HEK293 (cell line): ENCODE results near the gene ABHD5.

ENCODE experiments used
- CTCF ChIA-PET: fragments of 350-600 bp; formaldehyde crosslinking; extraction: SDS; loops from one replicate; lab custom pipeline; 2021; ENCODE audit warnings: antibody characterized with exemption; lab: Yijun Ruan, JAX
- POLR2A ChIA-PET: fragments of 300-600 bp; formaldehyde crosslinking; extraction: SDS; loops from one replicate; lab custom pipeline; 2020; ENCODE audit warnings: antibody characterized with exemption, inconsistent platforms; lab: Yijun Ruan, JAX
- H3K27ac ChIP-seq: fragments of 200-500 bp; sonication (Bioruptor generic); 2 replicates; pipeline ENCODE4 v1.5.1; 2014; ENCODE audit warnings: low read depth, low read length, control low read depth, inconsistent platforms; ENCODE audit errors: extremely low read depth
- H3K36me3 ChIP-seq, 2 experiments: fragments of 200-500 bp in 1 of 2; sonication (Bioruptor generic) in 1 of 2; 1 replicate in 1 of 2; 2 replicates in 1 of 2; pipeline ENCODE4 v1.5.1; 2014 to 2017; ENCODE audit warnings: inconsistent platforms in 2 of 2, low read length in 2 of 2; ENCODE audit not compliant: control insufficient read depth in 2 of 2, insufficient read depth in 1 of 2
- H3K4me1 ChIP-seq: fragments of 200-500 bp; sonication (Bioruptor generic); 2 replicates; pipeline ENCODE4 v1.5.1; 2014; ENCODE audit warnings: mild to moderate bottlenecking, low read length, inconsistent platforms; ENCODE audit not compliant: control insufficient read depth, insufficient read depth
- H3K4me3 ChIP-seq: 2 replicates; pipeline ENCODE4 v1.5.1; 2011; ENCODE audit warnings: low read depth, mild to moderate bottlenecking, control low read depth, low read length, moderate library complexity
- H3K9me3 ChIP-seq: fragments of 200-500 bp; sonication (Bioruptor generic); 2 replicates; pipeline ENCODE4 v1.5.1; 2014; ENCODE audit warnings: low read depth, low read length, inconsistent platforms; ENCODE audit not compliant: control insufficient read depth, insufficient read depth
- GLIS1 ChIP-seq: fragments of 450-650 bp; formaldehyde crosslinking; IDR thresholded peaks from 2 replicates; pipeline ENCODE4 v1.5.1; 2016; ENCODE audit warnings: missing biosample characterization, missing genetic modification characterization
- IKZF3 ChIP-seq: fragments of 450-650 bp; IDR thresholded peaks from 2 replicates; pipeline ENCODE4 v1.5.0; 2018; ENCODE audit warnings: missing biosample characterization, mild to moderate bottlenecking, missing genetic modification characterization, moderate library complexity
- SP7 ChIP-seq: fragments of 450-650 bp; formaldehyde crosslinking; IDR thresholded peaks from 2 replicates; pipeline ENCODE4 v1.5.1; 2016; ENCODE audit warnings: missing biosample characterization, missing genetic modification characterization
- ZNF169 ChIP-seq: fragments of 450-650 bp; formaldehyde crosslinking; IDR thresholded peaks from 2 replicates; pipeline ENCODE4 v1.5.1; 2016; ENCODE audit warnings: missing biosample characterization, missing genetic modification characterization
- ZNF211 ChIP-seq: fragments of 450-650 bp; formaldehyde crosslinking; IDR thresholded peaks from 2 replicates; pipeline ENCODE4 v1.5.1; 2016; ENCODE audit warnings: low read depth, missing biosample characterization, missing genetic modification characterization
- ZNF354C ChIP-seq: fragments of 450-650 bp; formaldehyde crosslinking; IDR thresholded peaks from 2 replicates; pipeline ENCODE4 v1.5.1; 2016; ENCODE audit warnings: missing biosample characterization, missing genetic modification characterization, low read depth, borderline replicate concordance
- ZNF433 ChIP-seq: fragments of 450-650 bp; formaldehyde crosslinking; IDR thresholded peaks from 2 replicates; pipeline ENCODE4 v1.5.1; 2016; ENCODE audit warnings: missing biosample characterization, missing genetic modification characterization, low read depth
- ZNF629 ChIP-seq: fragments of 450-650 bp; formaldehyde crosslinking; IDR thresholded peaks from 2 replicates; pipeline ENCODE4 v1.5.1; 2017; ENCODE audit warnings: missing biosample characterization, missing genetic modification characterization
- ZNF654 ChIP-seq: fragments of 450-650 bp; formaldehyde crosslinking; IDR thresholded peaks from 2 replicates; pipeline ENCODE4 v1.5.1; 2016; ENCODE audit warnings: low read depth, missing biosample characterization, missing genetic modification characterization
- ZNF707 ChIP-seq: fragments of 450-650 bp; formaldehyde crosslinking; IDR thresholded peaks from 2 replicates; pipeline ENCODE4 v1.5.1; 2016; ENCODE audit warnings: missing biosample characterization, missing genetic modification characterization
- TF ChIP-seq, protein P1 (sequence below): fragments of 450-650 bp; formaldehyde crosslinking; IDR thresholded peaks from 2 replicates; pipeline ENCODE4 v1.5.1; 2017; ENCODE audit warnings: missing biosample characterization, missing genetic modification characterization
- TF ChIP-seq, protein P2 (sequence below): fragments of 450-650 bp; formaldehyde crosslinking; IDR thresholded peaks from 2 replicates; pipeline ENCODE4 v1.5.1; 2016; ENCODE audit warnings: missing biosample characterization, missing genetic modification characterization
- TF ChIP-seq, protein P3 (sequence below): fragments of 450-650 bp; formaldehyde crosslinking; IDR thresholded peaks from 2 replicates; pipeline ENCODE4 v1.5.1; 2016; ENCODE audit warnings: missing biosample characterization, missing genetic modification characterization, low read depth
- TF ChIP-seq, protein P4 (sequence below): fragments of 450-650 bp; formaldehyde crosslinking; IDR thresholded peaks from 2 replicates; pipeline ENCODE4 v1.5.1; 2016; ENCODE audit warnings: missing biosample characterization, missing genetic modification characterization
- TF ChIP-seq, protein P5 (sequence below): fragments of 450-650 bp; formaldehyde crosslinking; IDR thresholded peaks from 2 replicates; pipeline ENCODE4 v1.5.1; 2016; ENCODE audit warnings: missing biosample characterization, missing genetic modification characterization

The ABHD5 gene

DNA sequence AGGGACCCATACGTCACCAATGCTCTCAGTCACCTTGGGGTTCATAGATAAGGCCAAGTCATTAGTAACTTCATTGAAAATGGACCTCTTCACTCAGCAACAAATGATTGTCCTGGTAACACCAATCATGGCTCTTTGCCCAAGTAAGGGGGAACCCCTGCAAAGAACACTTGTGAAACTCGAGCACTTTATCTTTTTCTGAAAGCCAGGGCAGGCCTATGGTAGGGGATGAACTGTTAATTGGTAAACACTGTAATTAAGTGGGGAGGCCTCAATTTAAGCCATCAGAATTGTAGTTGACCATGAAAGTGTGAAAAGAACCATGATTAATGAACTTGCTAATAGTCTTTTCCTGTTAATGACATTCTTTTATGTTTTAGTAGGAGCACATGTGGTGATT is 73.3 kb downstream of the ABHD5 start:
- no peak overlapping the region for H3K27ac ChIP-seq
- ChIA-PET POLR2A (no interaction called here), CTCF (no interaction called here)

DNA sequence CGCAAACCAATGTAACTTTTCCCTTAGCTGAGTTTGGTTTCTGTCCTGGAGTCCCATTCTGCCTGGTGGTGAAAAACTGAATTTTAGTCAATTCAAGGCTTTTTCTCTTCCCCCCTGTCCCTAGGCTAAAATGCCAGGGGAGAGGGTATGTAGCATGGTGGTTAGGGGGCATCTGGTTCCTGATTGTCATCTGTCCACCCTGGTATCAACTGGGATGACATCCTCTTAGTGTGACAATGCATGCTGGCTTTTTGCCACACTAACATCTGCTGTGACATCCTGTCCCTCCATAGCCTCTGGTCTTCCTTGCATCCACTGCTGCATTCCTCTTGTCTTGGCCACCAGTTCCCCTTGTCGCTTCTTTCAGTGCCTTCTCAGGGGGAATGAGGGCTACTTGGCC is 73.7 kb downstream of the ABHD5 start:
- ChIA-PET CTCF (no interaction called here), POLR2A (no interaction called here)
- TF ChIP-seq ZNF169 (tag by site-specific recombination) = no peak
- TF ChIP-seq, protein P1, sequence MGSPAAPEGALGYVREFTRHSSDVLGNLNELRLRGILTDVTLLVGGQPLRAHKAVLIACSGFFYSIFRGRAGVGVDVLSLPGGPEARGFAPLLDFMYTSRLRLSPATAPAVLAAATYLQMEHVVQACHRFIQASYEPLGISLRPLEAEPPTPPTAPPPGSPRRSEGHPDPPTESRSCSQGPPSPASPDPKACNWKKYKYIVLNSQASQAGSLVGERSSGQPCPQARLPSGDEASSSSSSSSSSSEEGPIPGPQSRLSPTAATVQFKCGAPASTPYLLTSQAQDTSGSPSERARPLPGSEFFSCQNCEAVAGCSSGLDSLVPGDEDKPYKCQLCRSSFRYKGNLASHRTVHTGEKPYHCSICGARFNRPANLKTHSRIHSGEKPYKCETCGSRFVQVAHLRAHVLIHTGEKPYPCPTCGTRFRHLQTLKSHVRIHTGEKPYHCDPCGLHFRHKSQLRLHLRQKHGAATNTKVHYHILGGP (tag by site-specific recombination) = no peak
- TF ChIP-seq, protein P2, sequence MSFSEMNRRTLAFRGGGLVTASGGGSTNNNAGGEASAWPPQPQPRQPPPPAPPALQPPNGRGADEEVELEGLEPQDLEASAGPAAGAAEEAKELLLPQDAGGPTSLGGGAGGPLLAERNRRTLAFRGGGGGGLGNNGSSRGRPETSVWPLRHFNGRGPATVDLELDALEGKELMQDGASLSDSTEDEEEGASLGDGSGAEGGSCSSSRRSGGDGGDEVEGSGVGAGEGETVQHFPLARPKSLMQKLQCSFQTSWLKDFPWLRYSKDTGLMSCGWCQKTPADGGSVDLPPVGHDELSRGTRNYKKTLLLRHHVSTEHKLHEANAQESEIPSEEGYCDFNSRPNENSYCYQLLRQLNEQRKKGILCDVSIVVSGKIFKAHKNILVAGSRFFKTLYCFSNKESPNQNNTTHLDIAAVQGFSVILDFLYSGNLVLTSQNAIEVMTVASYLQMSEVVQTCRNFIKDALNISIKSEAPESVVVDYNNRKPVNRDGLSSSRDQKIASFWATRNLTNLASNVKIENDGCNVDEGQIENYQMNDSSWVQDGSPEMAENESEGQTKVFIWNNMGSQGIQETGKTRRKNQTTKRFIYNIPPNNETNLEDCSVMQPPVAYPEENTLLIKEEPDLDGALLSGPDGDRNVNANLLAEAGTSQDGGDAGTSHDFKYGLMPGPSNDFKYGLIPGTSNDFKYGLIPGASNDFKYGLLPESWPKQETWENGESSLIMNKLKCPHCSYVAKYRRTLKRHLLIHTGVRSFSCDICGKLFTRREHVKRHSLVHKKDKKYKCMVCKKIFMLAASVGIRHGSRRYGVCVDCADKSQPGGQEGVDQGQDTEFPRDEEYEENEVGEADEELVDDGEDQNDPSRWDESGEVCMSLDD = no peak
- TF ChIP-seq ZNF433 (tag by site-specific recombination) = no peak
- no peak for TF ChIP-seq ZNF211 (tag by site-specific recombination)
- TF ChIP-seq, protein P3, sequence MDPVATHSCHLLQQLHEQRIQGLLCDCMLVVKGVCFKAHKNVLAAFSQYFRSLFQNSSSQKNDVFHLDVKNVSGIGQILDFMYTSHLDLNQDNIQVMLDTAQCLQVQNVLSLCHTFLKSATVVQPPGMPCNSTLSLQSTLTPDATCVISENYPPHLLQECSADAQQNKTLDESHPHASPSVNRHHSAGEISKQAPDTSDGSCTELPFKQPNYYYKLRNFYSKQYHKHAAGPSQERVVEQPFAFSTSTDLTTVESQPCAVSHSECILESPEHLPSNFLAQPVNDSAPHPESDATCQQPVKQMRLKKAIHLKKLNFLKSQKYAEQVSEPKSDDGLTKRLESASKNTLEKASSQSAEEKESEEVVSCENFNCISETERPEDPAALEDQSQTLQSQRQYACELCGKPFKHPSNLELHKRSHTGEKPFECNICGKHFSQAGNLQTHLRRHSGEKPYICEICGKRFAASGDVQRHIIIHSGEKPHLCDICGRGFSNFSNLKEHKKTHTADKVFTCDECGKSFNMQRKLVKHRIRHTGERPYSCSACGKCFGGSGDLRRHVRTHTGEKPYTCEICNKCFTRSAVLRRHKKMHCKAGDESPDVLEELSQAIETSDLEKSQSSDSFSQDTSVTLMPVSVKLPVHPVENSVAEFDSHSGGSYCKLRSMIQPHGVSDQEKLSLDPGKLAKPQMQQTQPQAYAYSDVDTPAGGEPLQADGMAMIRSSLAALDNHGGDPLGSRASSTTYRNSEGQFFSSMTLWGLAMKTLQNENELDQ (tag by site-specific recombination) = no peak
- TF ChIP-seq, protein P4, sequence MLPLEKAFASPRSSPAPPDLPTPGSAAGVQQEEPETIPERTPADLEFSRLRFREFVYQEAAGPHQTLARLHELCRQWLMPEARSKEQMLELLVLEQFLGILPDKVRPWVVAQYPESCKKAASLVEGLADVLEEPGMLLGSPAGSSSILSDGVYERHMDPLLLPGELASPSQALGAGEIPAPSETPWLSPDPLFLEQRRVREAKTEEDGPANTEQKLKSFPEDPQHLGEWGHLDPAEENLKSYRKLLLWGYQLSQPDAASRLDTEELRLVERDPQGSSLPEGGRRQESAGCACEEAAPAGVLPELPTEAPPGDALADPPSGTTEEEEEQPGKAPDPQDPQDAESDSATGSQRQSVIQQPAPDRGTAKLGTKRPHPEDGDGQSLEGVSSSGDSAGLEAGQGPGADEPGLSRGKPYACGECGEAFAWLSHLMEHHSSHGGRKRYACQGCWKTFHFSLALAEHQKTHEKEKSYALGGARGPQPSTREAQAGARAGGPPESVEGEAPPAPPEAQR (tag by site-specific recombination) = no peak
- TF ChIP-seq, protein P5, sequence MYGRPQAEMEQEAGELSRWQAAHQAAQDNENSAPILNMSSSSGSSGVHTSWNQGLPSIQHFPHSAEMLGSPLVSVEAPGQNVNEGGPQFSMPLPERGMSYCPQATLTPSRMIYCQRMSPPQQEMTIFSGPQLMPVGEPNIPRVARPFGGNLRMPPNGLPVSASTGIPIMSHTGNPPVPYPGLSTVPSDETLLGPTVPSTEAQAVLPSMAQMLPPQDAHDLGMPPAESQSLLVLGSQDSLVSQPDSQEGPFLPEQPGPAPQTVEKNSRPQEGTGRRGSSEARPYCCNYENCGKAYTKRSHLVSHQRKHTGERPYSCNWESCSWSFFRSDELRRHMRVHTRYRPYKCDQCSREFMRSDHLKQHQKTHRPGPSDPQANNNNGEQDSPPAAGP (tag by site-specific recombination) = no peak
- TF ChIP-seq ZNF629 (tag by site-specific recombination) = no peak
- no peak for TF ChIP-seq ZNF354C (tag by site-specific recombination)
- Histone ChIP-seq H3K9me3 (no peaks in the 10 kb centered on the region), H3K4me3 (no peak overlapping the region), H3K27ac (no peak overlapping the region), H3K4me1 (no peaks in the 10 kb centered on the region), H3K36me3 (no peaks in the 10 kb centered on the region)

More for the DNA sequence above, 73.3 kb downstream of the ABHD5 start:
- Histone ChIP-seq H3K4me3 (no peak overlapping the region), H3K4me1 (no peaks in the 10 kb centered on the region), H3K9me3 (no peaks in the 10 kb centered on the region), H3K36me3 (no peaks in the 10 kb centered on the region)
- no peak for TF ChIP-seq ZNF654 (tag by site-specific recombination)
- no peak for TF ChIP-seq ZNF707 (tag by site-specific recombination)
- TF ChIP-seq GLIS1 (tag by site-specific recombination) = peak; percentile 56
- 0 out of 2 replicates have a peak, but pooled peaks have one; percentile 27 for TF ChIP-seq SP7 (tag by site-specific recombination)
- TF ChIP-seq IKZF3 (tag by site-specific recombination) = no peak
